ENCODE measurements around the gene OR2V2.
"Not testable (repeated sequence)": the region's sequence is repeated elsewhere in the genome, so short reads cannot be mapped to it uniquely, and the experiment has no call there.

OR2V2 gene

GRCh38 chr5:181149355-181149754 is 2.0 kb downstream of the OR2V2 start:
- DNase-seq: no peak

DNA sequence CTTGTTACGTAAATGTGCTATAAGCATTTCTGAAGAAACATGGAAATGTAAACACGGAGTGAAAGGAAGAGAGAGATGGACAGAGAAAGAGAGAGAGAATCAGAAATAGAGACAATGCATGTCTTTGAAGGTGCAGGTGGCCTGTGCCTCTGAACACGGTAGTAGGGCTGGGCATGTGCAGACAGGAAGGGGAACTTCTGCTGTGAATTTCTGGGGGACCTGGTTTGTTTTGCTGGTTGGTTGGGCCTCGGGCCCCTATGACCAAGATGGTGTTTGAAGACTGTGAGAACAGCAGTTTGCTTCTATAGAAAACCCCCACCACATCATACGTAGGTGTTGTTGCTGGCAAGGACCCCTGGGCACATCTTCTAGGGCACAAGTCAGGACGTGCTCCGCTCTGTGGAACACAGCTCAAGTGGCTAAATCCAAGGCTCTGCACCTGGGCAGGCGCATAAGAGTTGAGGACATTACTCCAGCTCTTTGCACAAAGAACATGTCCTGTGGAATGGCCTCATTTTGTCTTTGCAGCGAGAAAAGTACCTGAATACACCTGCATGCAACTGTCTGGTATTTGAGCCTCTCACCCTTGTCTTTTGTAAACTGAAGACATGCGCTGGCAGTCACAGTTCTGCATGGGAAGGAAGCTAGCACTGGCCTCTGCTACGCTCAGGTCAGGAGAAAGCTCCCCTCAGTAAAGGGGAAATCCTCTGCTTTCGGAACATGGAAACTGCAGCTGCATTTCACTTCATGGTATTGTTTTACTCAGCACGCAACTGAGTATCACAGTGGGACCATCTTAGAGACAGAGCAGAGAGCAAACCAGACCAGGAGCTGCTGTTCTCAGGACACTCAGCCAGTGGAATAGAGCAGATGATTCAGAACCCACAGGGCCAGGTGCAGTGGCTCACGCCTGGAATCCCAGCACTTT is 2.7 kb downstream of the OR2V2 start:
- no peak for DNase-seq

GRCh38 chr5:181151146-181151545 is 3.8 kb downstream of the OR2V2 start:
- no peak for DNase-seq

GRCh38 chr5:181152406-181152805 is 5.0 kb downstream of the OR2V2 start:
- DNase-seq: no peak

- no peak for DNase-seq
These were observed 6.4 kb downstream of the OR2V2 start for GRCh38 chr5:181153814-181154213.

DNA sequence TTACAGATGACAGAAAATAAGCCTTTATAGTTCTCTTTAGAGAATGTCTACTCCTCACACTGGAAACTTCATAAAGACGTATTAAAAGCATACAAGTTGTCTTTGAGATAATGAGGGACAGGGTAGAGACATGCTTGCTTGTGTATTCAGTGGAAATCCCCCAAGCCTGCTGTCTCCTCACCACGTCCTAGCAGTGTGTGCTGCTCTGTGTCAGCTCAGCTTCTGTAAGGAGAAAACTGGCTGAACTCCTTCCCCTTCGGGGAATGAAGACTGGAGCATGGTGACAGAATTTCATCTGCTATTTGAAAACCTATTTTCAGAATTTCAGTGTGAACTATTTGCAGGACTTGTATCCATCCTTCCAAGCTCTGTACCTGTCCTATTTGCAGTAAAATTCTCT is 9.4 kb downstream of the OR2V2 start:
- no peak for DNase-seq

GRCh38 chr5:181158869-181159268 is 11.5 kb downstream of the OR2V2 start:
- no peak for DNase-seq

DNA sequence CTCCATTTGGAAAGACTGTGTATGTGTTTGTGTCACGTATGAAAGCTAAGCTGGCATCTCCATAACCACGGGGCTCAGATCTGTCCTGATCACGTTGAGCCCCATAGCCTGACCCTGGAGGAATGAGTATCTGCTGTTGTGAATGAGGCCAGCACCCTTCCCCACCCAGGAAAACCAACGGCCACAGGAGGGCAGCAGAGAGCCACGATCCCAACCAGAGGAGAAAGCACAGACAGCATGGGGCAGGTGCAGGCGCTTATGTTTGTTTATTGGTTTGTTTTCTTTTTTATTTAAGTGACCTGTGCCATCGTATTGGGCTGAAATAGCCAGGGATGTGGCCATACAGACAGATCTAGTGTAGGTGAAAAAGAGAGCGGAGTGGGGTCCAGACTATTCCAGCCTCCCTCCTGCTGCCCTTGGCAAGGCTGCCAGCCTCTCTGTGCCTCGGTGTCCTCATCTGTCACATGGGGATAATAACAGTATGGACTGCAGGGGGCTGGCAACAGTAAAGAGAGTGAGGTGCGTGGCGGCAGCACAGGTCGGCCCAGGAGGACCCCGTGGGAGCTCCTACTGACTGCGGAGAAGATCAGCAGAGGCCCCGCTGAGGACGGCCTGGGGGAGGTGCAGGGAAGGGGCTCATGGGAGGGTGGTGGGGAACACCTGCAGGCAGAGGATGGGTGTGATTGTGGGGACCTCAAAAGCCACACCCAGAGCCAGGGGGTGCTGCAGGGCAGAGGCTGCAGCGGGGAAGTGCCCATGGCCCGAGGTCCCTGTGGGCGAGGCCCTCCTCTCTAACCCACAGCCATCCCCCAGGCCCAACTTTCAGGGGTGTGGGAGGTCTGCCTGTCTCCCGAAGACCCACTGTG is 12.1 kb downstream of the OR2V2 start:
- DNase-seq: peak in 1 of 2 experiments; percentile 63

DNA sequence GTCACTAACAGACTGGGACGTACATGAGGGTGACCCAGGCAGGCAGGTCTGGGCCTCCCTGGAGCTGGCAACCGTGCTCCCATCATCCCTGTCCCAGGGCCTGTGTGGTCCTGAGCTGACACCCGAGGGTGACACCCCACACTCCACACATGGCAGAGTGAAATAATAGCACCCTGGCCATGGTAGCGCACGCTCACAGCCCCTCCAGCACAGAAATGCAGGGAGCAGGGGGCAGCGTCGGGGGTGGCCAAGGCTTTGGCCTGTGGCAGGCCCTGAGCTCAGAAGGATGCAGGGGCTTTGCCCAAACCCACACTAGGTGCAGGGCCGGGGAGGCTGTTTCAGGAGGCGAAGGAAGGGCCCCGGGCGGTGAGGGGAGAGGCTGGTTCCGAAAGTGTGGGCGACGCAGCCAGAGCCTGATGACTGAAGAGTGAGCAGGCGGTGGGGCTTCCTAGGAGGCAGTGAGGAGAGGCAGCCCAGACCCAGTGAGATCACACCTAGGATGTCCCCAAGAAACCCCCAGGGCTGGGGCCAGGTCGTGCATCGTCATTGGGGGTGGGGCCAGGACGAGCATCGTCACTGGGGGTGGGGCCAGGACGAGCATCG is 12.9 kb downstream of the OR2V2 start:
- DNase-seq: peak; percentile 33 to 53

GRCh38 chr5:181160755-181161533 is 13.6 kb downstream of the OR2V2 start:
- peak; percentile 24 to 52 for DNase-seq

DNA sequence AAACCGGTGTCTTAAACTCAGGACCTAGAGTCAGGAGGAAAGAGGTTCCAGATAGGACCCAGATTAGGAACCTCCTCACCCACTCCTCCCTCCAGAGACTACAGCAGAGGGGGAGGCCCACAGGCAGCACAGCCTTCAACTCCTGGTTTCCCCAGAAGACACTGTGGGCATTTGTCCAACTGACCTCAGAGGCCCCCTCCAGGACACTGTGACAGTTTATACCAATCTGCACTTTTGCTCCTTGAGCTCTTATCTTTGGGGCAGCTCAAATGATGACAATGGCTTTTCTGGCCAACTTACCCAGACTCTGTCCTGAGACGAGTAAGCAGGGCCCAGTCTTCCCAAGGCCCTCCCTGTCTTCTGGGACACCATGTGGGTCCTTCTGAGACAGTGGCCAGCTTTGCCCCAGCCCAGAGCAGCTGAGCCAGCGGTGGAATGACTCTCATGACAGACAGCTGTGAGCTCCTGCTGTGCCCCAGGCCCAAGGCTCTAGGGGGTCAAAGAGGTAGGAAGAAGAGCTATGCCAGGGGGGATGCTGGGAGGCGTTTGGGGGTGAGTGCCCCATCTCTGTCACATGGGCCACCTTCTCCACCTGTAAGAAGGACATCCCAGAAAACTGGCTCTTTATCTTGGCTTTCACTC is 14.3 kb downstream of the OR2V2 start:
- DNase-seq: no peak

DNA sequence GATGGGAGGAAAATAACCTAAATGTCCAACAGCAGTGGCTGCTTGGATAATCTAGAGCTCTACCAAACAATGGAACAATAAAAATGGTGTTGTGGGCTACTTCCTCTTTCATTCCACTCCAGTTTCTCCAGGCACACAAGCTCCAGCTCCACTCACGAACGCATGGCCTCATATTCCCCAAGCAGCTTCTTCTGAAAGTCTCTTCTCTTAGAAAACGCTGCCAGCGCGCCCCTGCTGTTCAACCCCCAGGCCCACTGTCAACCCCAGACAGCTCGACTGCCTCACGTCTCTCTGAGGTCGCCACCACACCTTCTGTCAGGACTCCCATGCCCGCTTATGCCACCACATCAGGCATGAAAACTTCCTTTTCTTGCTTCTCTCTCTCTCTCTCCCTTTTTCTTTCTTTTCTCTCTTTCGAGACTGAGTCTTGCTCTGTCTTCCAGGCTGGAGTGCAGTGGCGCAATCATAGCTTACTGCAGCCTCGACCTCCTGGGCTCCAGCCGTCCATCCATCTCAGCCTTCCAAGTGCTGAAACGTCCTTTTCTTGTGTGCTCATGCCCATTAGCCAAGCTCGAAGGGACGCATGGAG is 16.2 kb downstream of the OR2V2 start:
- DNase-seq: no peak

DNA sequence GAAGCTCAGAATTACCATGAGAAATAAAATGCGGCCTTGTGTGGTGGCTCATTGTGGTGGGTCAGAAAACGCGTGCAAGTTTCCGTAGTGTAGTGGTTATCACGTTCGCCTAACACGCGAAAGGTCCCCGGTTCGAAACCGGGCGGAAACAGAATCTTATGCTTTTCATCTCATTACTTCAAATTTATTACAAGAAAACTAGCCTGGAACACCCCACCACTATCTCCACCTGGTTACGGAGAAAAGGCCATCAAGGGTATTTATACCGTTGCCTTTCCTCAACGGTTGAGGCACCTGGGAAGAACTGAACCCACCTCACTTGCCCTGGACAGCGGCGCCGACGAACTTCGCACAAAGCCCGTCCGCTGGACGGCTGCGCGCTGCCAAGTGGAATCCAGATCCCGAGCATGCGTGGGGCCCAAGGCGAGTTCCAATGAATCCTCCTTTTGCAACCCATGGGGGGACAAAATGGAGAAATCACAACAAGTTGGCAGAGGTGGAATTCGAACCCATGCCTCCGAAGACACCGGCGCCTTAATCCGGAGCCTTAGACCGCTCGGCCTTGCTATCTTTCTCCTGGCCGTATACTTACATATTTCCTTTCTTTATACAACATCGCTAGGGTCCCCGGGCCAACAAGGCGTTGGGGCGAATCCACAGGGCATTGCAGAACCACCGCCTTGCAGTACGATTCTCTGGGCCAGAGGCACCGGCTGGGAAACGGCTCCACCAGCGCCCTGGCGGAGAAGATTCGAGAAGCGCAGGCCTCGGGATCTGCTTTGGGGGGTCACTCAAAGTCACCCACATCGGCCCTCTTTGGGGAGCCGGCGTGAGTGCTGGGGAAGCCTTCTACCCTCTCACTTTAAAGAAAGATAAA is 16.9 kb downstream of the OR2V2 start:
- DNase-seq: no peak

DNA sequence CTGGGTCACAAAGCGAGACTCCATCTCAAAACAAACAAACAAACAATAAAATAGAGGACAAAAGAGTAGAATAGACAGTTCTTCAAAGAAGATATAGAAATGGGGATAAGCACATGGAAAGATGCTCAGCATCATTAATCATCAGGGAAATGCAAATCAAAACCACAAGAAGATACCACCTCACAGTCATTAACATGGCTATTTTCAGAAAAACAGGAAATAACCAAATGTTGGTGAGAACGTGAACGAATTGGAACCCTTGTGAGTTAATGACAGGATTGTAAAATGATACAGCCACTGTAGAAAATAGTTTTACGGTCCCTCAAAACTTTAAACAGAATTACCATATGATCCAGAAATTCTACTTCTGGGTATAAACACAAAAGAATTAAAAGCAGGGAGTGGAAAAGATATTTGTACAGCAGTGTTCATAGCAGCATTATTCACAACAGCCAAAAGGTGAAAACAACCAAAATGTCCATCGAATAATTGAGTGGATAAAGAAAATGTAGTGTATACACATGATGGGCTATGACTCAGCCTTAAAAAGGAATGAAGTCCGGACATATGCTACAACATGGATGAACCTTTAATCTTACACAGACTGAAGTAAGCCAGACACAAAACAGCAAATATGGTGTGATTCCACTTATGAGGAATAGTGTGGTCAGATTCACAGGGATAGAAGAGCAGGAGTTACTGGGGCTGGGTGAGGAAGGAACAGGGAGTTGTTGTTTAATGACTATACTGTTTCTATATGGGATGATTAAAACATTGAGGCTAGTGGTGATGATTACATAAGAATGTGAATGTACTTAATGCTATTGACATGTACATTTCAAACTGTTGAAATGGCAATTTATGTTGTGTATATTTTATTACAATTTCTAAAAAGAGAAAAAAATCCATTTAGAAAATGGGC is 19.7 kb downstream of the OR2V2 start:
- no peak for DNase-seq

DNA sequence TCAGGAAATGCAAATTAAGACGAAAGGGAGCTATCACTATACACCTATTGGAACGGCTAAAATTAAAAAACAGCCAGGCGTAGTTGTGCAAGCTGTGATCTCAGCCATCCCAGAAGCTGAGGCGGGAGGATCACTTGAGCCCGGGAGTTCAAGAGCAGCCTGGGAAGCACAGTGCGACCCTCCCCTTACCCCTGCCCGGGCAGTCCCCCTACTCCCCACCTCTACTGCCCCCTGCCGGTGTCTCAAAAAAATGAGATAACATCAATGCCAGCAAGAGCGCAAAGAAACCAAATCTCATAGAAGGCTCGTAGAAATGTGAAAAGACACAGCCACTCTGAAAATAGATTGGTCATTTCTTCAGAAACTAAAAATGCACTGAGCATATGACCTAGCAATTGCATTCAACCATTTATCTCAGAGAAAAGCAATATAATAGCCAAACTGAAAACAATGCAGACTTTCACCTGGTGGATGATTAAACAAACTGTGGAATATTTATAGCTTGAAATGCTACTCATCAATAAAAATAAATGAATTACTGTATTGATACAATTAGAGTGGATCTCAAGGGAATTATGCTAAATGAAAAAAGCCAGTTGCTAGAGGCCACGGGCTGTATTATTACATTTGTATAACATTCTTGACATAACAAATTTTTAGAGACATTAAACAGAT is 20.6 kb downstream of the OR2V2 start:
- DNase-seq: no peak

DNA sequence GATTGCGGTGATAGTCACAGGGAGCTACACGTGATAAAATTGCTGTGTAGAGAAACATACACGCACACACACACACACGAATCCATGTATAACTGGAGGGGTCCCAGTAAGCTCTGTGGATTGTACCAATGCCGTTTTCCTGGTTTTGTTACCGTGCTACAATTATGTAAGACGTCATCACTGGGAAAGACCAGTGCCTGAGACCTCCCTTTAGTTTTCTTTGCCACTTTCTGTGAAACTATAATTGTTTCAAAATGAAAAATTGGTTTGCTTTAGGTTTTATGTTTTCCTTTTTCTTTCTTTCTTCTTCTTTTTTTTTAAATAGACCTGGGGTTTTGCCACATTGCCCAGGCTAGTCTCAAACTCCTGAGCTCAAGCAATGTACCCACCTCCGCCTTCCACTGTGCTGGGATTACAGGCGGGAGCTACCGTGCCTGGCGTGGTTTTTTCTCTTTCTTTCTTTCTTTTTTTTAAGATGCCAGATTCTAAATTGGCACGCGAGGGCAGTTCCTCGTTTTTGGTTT is 21.3 kb downstream of the OR2V2 start:
- no peak for DNase-seq

DNA sequence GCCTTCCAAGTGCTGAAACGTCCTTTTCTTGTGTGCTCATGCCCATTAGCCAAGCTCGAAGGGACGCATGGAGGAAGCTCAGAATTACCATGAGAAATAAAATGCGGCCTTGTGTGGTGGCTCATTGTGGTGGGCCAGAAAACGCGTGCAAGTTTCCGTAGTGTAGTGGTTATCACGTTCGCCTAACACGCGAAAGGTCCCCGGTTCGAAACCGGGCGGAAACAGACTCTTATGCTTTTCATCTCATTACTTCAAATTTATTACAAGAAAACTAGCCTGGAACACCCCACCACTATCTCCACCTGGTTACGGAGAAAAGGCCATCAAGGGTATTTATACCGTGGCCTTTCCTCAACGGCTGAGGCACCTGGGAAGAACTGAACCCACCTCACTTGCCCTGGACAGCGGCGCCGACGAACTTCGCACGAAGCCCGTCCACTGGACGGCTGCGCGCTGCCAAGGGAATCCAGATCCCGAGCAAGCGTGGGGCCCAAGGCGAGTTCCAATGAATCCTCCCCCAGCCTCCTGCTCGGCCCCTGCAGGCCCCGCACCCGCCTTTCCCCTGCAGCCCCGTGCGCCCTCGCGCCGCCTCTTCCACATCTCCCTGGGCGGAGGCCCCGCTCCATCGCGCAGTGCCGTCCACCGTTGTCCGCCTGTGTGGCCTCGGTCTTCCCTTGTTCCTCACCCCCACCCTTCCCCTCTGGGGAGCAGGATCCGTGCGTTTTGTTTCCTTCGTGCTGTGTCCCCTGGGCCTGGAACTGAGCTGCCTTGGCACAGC is 22.3 kb downstream of the OR2V2 start:
- DNase-seq: not testable (repeated sequence)
